ENCODE data around the gene CFAP57.

CFAP57 gene

GRCh38 chr1:43177691-43178090 is 5.6 kb downstream of the CFAP57 start:
- no peaks in the 10 kb centered on the region for H3K9me3 Mint-ChIP-seq
- no peaks in the 10 kb centered on the region for H3K4me1 Mint-ChIP-seq

DNA sequence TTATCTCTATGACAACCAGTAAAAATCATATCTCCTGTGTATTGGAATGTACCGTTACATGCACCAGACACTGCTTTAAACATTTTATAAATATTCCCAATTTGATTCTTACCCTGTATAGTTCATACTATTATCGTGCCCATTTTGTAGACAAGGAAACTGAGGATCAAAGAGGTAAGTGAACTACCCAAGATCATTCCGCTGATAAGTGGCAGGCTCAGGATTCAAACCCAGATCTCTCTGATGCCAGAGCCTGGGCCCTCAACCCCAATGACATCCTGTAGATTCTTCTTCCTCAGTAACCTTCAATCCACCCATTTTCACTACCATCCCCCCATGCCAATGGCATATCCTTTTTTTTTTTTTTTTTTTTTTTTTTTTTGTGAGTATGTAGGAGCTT is 12.3 kb downstream of the CFAP57 start:
- H3K27ac Mint-ChIP-seq = no peak overlapping the region
- H3K27me3 Mint-ChIP-seq (ENCODE audit: low read depth) = peaks cover 17% of the 10 kb centered on the region
- no peaks in the 10 kb centered on the region for H3K36me3 Mint-ChIP-seq (ENCODE audit: low read depth)
- peaks cover 7% of the 10 kb centered on the region for H3K9me3 Mint-ChIP-seq
- H3K4me1 Mint-ChIP-seq = no peaks in the 10 kb centered on the region
- TF ChIP-seq CTCF (IDR thresholded peaks at IDR 0.05; ENCODE audit: unreplicated experiment in 3 of 3) = no peak
- no peak overlapping the region for H3K4me3 Mint-ChIP-seq

More at GRCh38 chr1:43177691-43178090, 5.6 kb downstream of the CFAP57 start:
- Mint-ChIP-seq H3K27me3 (ENCODE audit: low read depth) (peaks cover 24% of the 10 kb centered on the region), H3K27ac (no peak overlapping the region), H3K4me3 (no peak overlapping the region), H3K36me3 (ENCODE audit: low read depth) (no peaks in the 10 kb centered on the region)
- no peak for TF ChIP-seq CTCF (IDR thresholded peaks at IDR 0.05; ENCODE audit: unreplicated experiment in 3 of 3)

DNA sequence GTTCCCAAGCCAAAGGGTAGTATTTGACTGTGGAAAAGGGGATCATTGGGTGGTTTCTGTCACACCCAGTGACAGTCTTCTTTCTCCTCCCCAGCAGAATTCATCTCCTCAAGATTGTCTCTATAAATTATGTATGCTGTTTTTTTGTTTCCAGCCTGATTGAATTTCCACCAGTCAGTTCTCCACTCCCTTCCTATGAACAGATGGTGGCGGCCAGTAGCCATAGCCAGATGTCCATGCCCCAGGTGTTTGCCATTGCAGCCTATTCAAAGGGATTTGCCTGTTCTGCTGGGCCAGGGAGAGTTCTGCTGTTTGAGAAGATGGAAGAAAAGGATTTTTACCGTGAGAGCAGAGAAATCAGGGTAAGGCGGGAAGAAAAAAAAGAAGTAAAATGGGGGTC is 12.9 kb downstream of the CFAP57 start:
- no peak for TF ChIP-seq CTCF (IDR thresholded peaks at IDR 0.05; ENCODE audit: unreplicated experiment in 3 of 3)
- peaks cover 13% of the 10 kb centered on the region for H3K27me3 Mint-ChIP-seq (ENCODE audit: low read depth)
- no peaks in the 10 kb centered on the region for H3K36me3 Mint-ChIP-seq (ENCODE audit: low read depth)
- H3K9me3 Mint-ChIP-seq = peaks cover 12% of the 10 kb centered on the region
- H3K27ac Mint-ChIP-seq = no peak overlapping the region
- no peak overlapping the region for H3K4me3 Mint-ChIP-seq
- H3K4me1 Mint-ChIP-seq = no peaks in the 10 kb centered on the region

DNA sequence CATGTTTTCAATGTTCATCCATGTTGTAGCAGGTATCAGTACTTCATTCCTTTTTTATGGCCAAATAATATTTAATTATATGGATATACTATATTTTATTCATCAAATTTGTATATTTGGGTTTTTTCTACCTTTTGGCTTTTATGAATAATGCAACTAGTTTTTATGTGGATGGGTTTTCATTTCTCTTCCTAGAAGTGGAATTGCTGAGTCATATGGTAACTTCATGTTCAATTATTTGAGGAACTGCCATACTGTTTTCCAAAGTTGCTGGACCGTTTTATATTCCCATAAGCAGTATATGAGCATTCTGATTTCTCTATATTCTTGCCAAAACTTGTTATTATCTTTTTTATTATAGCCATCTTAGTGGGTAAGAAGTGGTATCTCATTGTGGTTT is 16.0 kb downstream of the CFAP57 start:
- peaks cover 24% of the 10 kb centered on the region for H3K9me3 Mint-ChIP-seq
- no peak overlapping the region for H3K4me3 Mint-ChIP-seq
- H3K27me3 Mint-ChIP-seq (ENCODE audit: low read depth) = peaks cover 3% of the 10 kb centered on the region
- H3K36me3 Mint-ChIP-seq (ENCODE audit: low read depth) = peaks cover 3% of the 10 kb centered on the region
- H3K27ac Mint-ChIP-seq = no peak overlapping the region
- no peak for TF ChIP-seq CTCF (IDR thresholded peaks at IDR 0.05; ENCODE audit: unreplicated experiment in 3 of 3)
- no peaks in the 10 kb centered on the region for H3K4me1 Mint-ChIP-seq

- H3K27ac Mint-ChIP-seq = no peak overlapping the region
- H3K27me3 Mint-ChIP-seq (ENCODE audit: low read depth) = peaks cover 3% of the 10 kb centered on the region
- peaks cover 22% of the 10 kb centered on the region for H3K9me3 Mint-ChIP-seq
- no peak overlapping the region for H3K4me3 Mint-ChIP-seq
- no peak for TF ChIP-seq CTCF (IDR thresholded peaks at IDR 0.05; ENCODE audit: unreplicated experiment in 3 of 3)
- no peaks in the 10 kb centered on the region for H3K4me1 Mint-ChIP-seq
- peaks cover 3% of the 10 kb centered on the region for H3K36me3 Mint-ChIP-seq (ENCODE audit: low read depth)
Observed at GRCh38 chr1:43194509-43194908, 22.4 kb downstream of the CFAP57 start.

GRCh38 chr1:43197343-43198127 is 25.4 kb downstream of the CFAP57 start:
- H3K4me1 Mint-ChIP-seq = no peaks in the 10 kb centered on the region
- H3K4me3 Mint-ChIP-seq = no peak overlapping the region
- H3K27ac Mint-ChIP-seq = no peak overlapping the region
- H3K36me3 Mint-ChIP-seq (ENCODE audit: low read depth) = no peaks in the 10 kb centered on the region
- no peaks in the 10 kb centered on the region for H3K27me3 Mint-ChIP-seq (ENCODE audit: low read depth)
- no peak for TF ChIP-seq CTCF (IDR thresholded peaks at IDR 0.05; ENCODE audit: unreplicated experiment in 3 of 3)
- peaks cover 6% of the 10 kb centered on the region for H3K9me3 Mint-ChIP-seq

Data from nephron (organoid).